Thyroid gland (tissue), 4 donors: ENCODE results near the gene POLR3G.

ENCODE experiments used
- CTCF ChIP-seq, 6 experiments: fragments of 200-600 bp in 3 of 6; fragments of 450-650 bp in 3 of 6; sonication (generic) in 3 of 6; IDR thresholded peaks; one replicate each; pipeline ENCODE4 v1.5.1; 2016 to 2019; ENCODE audit warnings: antibody characterized with exemption in 6 of 6, mild to moderate bottlenecking in 2 of 6, inconsistent platforms in 1 of 6, moderate library complexity in 1 of 6
- POLR2A ChIP-seq, 2 donors: fragments of 450-650 bp; IDR thresholded peaks; one replicate each; pipeline ENCODE4 v1.6.1; 2017; ENCODE audit warnings: antibody characterized with exemption in 2 of 2, mild to moderate bottlenecking in 2 of 2, moderate library complexity in 1 of 2

- TF ChIP-seq CTCF (IDR thresholded peaks at IDR 0.05) (no peak), POLR2A (IDR thresholded peaks at IDR 0.05) (no peak)
Measured at GRCh38 chr5:90530736-90531487, 56.2 kb downstream of the POLR3G start.
